HG03039 (cell line): ENCODE measurements around the gene EXD2.

Experiments
- ATAC-seq: cut with Tn5 transposase; IDR thresholded peaks from one replicate; pipeline ENCODE4 v1.9.1; 2021; ENCODE audit warnings: mild to moderate bottlenecking, moderate library complexity; ENCODE audit not compliant: unreplicated experiment

Gene EXD2

DNA sequence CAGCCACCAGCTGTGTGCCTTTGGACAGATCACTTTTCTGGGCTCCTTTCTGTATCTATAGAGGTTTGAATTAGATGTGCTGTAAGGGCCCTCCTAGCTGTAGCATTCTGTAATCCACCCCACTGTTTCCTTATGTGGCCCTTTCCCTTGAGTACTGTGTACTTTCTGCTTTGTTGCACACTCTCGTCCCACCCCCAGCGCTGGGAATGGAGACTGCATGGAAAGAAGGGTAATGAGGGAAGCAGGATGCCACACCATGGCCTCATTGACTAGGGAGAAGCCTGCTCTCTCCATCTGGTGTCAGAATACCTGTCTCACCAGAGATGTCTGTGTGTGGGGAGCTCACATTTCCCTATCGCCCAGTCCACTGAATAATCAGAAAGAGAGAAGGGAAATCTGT, 55.0 kb downstream of the EXD2 start:
- no peak for ATAC-seq

DNA sequence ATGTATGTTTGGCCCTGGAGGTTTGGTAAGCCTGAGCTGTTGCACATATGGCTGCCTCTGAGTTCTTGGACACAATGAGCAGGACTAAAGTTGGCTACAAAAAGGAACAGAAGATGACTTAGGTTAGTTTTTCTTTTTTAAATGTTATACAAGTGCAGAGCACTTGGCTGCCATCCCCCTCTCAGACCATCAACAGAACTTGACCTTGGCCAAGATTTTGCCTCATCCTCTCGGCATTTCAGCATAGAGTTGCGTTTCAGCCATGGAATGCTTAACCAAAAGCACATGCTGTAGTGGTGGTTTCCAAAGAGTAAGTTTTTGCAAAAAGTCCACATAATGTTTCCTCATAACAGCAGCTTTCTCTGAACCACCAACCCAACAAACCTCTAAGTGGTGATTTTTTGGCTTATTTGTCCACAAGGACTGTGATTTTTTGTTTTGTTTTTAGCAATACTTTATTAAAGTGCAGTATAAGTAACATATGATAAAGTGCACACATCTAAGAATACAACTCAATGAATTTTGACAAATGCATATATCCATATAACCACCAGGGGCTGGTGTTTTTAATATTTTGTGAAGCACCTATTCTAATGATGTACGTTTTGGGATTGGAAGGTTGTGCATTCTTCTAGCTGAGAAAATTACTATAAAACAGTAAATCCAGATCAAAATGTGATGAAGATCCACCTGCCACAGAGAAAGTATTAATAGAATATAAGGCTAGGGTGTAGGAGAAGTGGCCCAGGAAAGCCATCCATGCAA, 56.6 kb downstream of the EXD2 start:
- ATAC-seq: no peak

DNA sequence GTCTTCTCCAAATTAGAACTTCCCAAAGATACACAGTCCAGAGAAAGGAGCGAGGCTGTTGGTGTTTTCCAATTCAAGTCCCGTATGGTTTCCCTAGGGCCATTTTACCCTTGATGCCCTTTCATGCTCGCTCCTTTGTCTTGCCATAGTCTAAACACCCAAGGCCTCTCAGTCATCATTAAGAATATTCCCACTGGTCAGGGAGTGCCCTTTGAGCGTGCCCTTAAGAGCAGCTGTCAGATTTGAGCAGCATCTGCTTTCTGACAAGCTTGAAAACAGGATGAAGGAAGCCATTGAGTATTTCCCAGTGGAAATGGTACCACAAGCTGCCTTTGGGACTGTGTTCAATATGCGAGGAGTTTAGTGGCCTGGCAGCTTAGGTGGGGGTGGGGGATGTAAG, 58.3 kb downstream of the EXD2 start:
- no peak for ATAC-seq

DNA sequence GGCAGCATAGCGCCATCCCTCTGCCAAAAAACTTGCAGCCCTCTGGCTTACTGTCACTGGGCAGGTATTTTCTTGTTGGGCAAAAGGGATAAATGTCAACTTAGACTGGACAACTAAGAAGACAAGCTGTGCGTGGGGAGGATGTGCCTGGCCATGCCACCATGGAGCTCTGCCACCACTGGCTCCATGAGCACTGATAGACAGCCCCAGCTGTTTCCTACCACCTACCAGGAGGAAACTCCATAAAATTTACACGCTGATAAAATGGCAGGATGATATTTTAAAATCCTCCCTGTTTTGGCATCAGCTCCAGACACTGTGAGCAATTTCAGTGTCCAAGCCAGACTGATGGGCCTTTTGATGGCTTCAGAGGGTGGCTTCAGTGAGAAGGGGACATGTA, 61.6 kb downstream of the EXD2 start:
- no peak for ATAC-seq

DNA sequence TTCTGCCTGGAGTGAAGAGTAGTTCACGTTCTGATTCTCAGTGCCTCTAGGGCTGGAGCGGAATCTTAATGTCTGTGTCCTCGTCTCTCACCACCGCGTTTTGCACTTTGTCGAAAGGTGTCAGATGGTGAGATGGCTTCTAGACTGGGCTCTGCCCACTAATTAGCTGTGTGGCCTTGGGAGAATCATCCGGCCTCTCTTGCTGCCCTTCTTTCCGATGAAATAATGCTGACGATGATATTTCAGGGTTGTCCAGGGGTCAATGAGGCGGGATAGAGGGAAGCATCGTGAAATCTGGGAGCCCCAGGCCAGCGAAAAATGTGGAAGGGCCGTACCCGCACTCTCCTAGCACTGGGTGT, 67.8 kb downstream of the EXD2 start:
- no peak for ATAC-seq

DNA sequence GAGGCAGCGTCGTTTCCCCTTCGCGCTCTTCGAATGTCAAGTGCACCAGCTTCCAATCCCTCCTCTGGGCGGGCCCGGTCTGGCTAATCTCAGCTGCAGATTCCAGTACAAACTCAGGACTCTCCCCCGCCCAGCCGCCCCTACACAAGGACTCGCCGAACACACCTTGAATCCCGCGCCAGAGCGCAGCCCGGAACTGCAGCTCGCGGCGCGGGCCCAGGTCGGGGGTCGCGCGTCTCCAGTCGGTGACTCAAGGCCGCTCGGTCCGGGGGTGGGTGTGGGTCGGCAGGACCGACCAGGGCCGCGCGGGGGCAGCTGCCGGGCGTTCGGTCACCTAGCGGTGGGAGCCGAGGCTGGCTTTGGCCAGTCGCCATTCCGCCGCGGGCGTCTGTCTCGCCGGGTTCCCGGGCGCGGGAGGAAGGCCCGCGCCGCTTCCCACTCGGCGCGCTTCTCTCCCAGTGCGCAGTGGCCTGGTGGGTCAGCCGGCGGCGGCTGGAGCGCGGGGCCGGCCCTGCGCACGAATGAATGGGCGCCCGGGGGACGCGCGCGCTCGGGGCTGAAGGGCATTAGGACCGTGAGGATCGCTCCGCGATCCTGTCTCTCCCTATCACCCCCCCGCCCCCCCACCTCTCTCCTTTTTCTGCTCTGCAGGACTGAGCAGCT, 68.4 kb downstream of the EXD2 start, which contains the start of gene GALNT16:
TSS of gene GALNT16 (plus strand) at position 632 of the 663 bp plus-strand sequence. CDS start 133 bp downstream, outside the sequence.
- no peak for ATAC-seq

DNA sequence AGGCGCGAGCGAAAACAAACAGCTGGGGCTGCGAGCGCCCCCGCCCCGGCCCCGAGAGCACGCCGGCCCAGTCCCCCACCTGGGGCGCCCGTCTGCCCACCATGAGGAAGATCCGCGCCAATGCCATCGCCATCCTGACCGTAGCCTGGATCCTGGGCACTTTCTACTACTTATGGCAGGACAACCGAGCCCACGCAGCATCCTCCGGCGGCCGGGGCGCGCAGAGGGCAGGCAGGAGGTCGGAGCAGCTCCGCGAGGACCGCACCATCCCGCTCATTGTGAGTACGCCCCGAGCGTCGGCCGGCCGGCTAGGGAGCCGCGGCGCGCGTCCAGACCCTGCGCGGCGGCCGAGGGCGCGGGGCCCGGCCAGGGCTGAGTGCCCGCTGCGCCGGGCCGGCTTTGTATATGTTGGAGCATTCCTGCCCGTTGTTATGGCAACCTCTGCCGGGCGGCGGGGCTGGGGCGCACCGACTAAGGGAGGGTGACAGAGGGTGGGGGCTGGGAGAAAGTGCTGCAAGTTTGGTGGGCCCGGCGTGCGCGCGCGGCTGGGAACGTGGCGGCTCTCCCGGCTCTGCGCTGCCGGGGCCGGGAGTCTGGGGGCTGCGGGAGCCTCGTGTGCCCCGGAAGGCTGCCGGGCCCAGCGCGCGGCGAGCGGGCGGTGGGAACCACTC, 69.0 kb downstream of the EXD2 start:
- no peak for ATAC-seq

DNA sequence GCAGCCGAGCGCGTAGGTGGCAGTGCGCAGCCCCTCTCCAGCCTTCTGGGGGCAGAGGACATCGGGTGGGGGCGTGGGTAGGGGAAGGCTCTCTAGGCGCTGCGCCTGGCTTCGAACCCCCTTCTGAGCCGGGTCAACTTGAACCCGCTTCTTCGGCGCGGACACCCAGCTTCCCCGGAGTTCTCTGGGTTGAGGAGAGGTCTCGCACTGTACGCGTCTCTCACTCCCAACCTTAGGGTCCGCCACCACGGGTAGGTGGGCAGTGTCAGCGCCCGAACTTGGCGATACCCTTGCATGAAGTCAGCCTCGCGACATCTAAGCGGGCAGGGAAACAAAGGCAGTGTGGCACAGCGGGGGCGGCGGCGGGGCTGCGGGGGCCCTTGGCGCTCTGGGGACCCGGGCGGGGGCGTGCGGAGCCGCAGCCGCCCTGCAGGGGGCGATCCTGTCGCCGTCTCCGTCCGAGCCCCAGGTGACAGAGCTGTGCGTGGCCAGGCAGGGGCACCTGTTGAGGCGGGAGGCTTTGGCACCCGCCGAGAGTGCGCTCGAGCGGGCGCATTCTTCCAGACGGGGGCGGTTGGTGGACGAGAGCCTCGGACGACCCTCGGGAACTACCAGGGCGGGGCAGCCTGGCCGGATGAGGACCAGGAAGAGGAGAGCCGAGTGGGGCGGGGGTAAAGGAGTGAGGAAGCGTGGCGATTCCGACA, 69.7 kb downstream of the EXD2 start:
- ATAC-seq: no peak

DNA sequence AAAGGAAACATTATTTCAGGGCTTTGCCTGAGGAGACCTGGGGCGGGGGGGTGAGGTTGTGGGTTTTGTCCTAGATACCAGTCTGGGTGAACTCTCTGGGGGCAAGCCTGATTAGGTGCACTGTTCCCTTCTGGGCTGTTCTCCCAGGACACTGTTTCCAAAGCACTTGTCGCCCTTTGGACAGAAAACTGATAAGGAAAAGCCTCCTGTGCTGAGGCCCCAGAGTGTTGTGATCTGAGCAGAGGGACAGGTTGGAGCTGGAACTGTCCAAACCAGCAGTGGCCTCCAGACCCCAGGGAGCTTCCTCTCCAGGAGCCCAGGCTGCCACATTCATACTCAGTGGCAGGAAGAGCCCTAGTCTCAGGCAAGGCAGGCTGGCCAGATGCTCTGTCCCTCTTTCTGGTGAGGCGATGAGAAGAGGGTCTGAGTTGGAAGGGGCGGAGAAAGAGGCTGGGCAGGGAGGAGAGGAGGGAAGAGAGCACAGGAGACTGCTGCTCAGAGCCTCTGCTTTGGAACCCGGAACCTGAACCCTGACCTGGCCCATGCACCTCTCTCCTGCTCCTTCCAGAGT, 70.5 kb downstream of the EXD2 start:
- no peak for ATAC-seq

DNA sequence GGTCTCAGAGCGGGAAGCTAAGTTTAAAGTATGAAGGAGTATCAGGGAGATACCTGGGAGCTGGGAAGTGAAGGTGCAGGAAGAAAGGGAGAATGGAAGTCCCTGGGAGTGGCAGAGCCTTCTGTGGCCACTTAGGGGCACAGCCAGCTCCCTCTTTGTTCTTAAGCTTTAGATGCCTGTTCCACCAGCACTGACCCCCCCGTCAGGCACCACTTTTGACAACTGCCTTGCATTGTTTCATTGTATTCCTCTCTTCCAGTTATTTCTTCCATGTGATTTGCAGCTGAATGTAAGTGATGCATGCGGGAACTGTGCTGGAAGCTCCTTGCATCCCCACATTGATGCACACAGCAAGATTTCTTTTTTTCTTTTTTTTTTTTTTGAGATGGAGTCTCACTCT, 71.2 kb downstream of the EXD2 start:
- ATAC-seq: no peak

DNA sequence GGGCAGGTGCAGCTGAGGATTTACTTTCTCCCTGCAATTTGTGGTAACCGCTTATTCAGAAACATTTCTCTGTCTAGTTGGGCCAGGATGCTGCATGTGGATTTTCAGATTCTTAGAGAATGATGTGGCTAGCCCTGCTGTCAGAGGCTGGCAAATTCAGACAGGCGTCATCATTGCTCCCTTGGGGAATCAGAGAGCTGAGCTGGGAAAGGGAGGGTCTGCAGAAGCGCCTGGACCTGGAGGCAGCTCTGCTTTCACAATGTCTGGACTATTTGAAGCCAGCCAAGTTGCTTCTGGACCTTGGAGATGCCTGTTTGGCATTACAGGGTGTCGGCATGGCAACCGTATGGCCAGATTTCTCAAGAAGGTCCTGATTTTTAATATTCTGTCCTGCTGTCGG, 72.1 kb downstream of the EXD2 start:
- no peak for ATAC-seq

DNA sequence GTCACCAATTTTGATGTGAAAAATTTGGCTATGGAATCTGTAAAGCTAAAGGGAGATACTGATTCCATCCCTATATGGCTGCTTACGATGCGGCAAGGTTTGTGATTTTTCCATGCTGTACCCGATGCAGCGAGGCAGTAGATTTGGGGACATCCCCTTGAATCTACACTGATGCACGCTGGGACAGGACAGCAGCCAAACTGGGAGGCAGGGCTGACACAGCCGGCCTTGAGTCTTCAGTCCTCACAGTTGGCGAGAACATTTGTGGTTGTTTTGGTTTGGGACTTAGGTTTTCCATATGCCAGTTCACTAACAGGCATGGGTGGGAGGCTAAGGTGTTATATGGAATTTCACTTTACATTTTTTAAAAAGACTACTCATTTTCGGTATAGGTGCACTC, 72.5 kb downstream of the EXD2 start:
- no peak for ATAC-seq

DNA sequence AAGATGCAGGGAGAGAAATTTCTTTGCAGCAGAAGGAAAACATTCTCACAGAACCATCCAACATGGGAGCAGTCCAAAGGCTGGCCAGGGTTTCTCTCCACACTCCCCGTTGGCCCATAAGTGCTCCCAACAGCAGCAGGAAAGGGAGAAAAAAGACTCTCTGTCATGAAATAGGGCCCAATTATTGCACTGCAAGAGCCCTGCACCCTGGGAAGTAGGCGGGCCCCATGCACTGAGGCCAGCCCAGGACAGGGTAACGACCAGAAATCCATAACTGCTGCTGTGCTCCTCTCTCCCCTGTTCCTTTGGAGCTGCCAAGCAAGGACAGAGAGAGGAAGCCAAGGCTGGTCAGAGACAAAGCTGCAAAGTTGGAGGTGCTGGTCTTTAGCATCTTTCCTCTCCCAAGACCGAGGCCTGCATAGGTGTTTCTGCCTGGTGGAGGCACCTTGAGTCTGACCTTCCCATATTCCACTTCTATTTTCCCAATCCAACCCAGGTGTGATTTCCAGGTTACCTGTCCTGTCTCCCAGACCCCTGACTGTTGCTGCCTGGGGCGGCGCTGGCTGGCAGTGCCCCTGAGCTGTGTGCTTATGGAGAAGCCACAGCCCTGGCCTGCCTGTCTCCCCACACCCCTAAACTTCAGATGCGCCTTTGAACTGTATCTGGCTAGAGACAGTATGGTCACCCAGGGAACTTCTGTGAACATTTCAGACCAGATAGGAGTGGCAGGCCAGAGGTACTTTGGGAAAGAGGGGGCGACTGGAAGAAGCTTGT, 75.5 kb downstream of the EXD2 start:
- no peak for ATAC-seq

DNA sequence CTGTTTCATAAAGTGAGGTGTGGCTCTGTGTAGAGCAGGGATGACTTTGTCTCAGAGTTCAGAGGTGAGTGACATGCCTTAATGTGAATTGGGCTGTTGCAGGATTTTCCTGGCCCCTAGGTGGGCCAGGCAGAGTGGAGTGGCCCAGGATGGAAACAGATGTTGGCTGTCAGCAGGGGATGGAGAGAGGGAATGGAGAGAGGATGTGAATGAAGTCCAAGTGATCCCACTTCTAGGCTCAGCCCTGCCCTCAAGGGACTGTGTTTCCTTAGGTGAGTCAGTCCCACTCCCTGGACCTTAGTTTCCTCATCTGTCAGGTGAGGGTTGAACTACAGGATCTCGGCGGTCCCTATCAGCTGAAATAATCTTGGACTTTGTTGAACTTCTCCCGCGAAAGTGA, 76.2 kb downstream of the EXD2 start:
- no peak for ATAC-seq

DNA sequence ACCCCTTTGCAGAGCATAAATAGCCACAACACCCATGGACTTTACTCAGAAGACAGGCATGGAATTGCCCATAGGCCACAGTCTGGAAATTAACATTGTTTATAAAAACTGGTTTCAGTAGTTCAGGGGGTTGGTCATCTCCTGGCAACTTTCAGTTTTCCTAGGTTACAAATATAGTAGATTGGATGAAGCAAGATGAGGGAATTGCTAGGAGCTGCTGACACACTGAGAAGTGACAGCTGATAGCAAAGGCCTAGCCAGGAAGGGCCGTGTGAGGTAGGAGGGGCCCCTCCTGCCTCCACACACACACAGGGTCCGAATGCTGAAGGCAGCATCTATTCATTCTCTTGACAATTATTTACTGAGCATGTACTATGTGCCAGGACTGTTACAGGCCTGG, 76.9 kb downstream of the EXD2 start:
- ATAC-seq: no peak

DNA sequence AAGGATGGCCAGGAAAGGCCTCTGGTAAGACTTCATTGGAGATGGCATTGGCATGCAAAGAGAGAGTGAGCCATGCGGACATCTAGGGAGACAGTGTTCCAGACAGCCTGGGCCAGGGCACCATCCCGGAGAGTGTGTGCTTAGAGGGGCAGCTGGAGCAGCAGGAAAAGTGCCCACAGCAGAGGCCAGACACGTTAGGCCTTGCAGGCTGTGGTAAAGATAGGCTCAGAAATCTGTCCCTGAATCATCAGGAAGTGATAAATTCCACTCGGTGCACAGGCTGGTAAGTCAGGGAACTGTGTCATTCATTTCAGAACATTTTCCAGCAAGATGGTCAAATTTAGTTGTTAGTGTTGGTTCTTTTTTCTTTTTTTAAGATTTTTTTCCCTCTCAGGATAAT, 77.5 kb downstream of the EXD2 start:
- ATAC-seq: no peak

DNA sequence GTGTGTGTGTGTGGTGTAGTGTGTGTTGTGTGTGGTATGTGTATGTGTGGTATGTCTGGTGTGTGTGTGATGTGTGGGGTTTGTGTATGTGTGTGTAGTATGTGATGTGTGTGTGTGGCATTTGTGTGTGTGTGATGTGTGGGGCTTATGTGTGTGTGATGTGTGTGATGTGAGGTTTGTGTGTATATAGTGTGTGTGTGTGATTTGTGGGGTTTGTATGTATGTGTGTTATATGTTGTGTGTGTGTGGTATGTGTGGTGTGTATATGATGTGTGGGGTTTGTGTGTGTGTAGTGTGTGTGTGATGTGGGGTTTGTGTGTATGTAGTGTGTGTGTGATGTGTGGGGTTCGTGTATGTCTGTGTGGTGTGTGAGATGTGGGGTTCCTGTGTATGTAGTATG, 78.1 kb downstream of the EXD2 start:
- ATAC-seq: no peak

DNA sequence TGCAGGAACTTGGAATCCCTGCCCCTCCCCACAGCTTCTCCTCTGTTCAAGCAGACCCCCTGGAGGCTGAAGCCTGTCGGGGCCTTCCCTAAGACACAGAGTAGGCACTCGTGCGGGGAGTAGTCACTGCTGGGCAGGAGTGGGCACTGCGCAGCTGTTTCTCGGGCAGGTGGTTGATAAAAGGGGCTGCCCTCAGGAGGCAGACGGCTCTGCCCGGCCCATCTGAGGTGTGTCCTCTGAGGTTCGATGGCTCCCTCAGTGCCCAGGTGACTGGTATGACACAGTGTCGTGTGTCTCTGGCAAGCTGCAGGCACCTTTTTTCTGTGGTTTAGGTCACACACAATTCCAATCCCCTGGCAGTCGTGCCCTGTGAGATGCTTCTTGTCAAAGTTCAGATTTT, 78.8 kb downstream of the EXD2 start:
- ATAC-seq: no peak

DNA sequence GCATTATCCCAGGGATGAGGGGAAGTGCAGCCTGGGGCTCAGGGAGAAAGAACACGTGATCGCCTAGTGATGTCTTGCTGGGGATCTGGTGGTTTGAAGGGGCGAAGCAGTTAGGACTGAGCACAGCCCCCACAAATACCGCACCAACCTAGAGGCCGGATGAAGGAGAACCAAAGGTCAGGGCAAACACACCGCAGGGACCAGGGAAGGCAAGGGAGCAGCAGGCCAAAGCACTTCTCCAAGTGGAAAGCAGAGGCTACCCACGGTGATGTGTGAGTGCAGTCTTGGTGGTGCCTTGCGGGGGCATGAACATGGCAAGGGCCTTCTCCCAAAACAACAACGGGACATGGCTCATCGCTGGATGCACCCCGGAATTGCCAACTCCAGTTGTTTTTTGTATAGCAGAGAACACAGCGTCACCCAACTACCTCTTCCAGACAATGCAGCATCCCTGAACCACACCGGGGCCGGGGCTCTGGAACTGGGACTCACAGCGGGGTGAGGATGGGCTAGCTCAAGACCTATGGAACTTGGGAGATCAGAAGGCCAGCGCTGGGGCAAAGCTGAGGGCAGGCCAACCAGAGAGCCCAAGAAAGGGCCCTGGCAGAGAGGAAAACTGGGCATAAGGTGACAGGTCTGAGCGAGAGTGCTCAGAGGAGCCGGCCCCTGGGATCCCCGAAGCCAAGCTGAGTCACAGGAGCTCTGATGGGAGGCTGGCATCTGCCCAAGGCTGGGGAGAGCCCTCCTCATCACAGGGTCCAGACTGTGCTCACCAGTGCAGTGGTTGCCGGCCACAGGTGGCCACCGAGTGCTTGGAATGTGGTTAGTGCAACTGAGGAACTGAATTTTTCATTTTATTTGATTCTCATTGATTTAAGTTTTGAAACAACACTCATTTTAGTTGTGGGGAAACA, 79.8 kb downstream of the EXD2 start:
- no peak for ATAC-seq
